ENCODE data around the gene CCDC85A.

CCDC85A gene

DNA sequence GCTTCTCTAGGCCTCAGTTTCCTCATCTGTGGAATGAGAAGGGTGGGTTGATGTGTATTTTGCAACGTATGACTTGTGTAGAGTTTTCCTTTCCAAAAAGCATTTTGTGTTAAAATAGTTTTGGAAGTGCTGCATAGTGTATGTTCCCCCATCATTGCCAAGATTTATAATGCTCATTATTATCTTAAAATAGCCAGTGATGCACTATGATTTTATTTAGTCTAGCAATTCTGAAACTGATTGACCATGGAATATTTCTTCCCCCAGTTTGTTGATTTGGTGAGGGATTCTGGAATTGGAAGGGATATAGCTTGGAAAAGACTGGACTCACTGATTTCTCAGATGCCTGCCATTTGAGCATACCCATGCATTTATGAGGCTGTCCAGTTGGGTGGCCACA is 130.6 kb downstream of the CCDC85A start:
- DNase-seq, result no peak

- no peak for DNase-seq
Observed at GRCh38 chr2:56314796-56315195, 131.0 kb downstream of the CCDC85A start.

GRCh38 chr2:56315376-56315775 is 131.6 kb downstream of the CCDC85A start:
- DNase-seq, result no peak

- DNase-seq, result no peak
Observed at GRCh38 chr2:56316011-56316410, 132.2 kb downstream of the CCDC85A start.

- DNase-seq, result no peak
Observed at GRCh38 chr2:56318147-56318546, 134.4 kb downstream of the CCDC85A start.

DNA sequence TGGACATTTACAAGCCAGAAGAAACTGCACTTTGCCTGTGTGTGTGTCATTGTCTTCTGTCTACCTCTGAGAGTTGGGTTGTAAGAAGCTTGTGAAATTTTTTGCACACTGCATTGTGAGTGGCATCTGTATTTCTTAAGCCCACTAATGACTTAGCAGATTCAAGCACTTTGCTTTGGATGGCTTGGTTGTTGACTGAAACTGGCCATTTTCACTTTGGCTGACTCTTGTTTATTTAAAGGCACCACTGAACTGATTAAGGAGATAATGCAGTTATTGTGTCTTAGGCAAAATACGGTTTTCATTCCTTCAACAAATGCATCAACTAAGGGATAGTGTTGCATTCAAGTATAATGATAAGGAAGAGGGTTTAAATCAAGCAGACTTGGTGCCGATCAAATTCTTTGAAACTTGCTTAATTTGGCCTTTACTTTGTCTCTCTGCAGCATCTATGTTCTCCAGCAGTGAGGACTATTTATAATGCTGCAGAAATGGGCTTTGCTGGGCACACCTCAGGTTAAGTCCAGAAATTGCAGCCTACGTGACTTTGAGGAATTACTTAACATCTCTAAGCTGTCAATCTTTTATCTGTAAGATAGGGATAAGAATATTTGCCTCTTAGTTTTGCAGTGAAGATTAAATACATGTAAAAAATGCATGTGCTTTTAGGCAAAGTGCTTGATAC is 142.0 kb downstream of the CCDC85A start:
- no peak for DNase-seq

- DNase-seq, result no peak
Observed at GRCh38 chr2:56326346-56326741, 142.6 kb downstream of the CCDC85A start.

DNA sequence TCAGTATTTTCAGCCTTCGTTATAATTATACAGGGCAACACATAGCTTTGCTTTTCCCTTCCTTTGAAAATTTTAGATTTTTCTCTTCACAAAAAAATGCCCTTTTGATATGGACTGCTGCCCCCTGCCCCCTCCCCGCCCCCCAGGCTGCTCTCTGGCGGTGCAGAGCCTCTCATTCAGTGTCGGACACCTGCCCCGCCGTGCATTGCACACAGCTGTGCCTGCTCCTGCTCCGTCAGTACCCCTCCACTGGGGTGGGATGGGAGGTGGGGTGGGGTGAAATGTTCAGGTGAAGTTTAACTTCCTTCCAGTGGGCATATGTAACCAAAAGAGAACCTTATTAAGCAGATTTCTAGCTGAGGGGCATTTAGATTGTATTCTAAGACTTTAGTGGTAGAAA is 148.0 kb downstream of the CCDC85A start:
- DNase-seq, result no peak

DNA sequence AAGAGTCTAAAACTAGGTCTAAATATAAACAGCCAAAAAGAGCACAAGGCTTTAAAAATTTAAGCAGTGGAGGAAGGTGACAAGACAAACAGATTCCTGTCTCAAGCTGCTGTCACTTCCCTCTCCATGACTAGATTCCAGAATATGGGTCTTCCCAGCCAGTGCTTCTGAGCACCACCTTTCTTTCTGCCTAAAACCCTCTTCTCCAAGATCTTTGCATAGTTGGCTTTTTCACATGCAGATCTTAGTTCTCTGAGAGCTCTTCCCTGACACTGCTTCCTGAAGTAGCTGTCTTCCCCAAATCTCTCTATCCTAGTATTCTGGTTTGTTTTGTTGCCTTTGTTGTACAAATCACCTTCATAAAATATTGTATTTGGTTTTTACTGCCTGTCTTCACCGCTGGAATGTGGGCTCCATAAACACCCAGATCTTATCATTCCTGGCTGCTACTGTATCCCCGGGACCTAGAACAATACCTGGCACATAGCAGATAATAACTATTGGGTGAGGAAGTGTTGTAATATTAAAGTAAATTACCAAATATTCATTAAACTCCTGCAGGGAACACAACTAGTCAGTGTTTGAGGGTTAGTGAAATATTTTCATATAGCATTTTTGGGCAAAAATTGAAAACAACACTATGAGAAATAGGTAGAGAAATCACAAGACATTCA is 150.2 kb downstream of the CCDC85A start:
- DNase-seq, result no peak

GRCh38 chr2:56334622-56335021 is 150.8 kb downstream of the CCDC85A start:
- no peak for DNase-seq

DNA sequence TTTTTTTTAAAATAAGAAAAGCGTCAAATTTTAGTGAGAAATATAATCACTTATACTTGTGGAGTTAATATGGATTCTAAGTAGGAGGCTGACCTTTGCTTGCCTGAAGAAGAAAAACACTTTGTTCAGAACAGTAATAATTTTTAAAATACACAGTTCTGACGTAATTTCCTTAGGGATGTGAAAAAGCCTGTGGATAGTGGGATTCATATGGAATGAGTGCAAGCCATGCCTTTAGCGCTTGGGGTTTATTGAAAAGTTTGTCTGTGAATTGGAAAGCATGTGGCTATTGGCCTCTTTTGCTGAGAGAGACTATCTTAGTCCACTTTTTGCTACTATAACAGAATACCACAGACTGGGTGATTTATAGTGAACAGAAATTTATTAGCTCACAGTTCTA is 151.3 kb downstream of the CCDC85A start:
- no peak for DNase-seq

DNA sequence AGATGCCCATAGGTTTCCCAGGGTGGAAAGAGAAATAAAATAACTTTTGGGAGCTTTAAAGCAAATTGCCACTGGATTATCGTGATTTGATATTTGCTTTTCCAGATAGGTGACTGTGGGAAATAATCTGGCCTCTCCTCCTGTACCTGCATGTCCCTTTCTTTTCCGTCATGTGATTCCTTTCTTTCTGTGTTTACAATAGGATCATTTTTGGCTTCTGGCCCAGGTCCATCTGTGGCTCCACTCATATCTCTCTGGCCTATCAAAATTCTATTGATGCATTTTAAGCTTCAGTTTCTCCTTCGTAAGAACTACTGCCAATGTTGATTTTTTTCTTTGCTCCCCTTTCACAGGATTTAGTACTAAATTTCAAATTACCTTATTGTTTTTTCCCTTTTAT is 153.6 kb downstream of the CCDC85A start:
- no peak for DNase-seq

DNA sequence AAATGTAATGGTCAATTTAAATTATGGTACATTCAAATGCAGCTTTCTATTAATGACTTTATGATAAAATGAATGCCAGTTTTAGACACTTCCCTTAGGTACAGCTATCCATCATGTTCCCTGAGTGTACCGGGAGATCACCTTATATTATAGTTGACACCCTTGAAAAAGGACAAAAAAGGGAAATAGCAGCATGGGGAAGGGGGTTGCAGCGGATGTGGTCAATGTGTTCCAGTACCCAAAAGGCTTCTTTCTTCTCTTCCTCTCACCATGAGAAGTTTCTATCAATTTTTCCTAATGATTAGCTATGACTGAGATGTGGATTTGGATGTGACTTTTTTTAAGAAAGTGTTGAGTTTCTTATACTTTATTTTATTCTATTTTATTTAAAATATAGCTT is 154.4 kb downstream of the CCDC85A start:
- DNase-seq, result no peak

DNA sequence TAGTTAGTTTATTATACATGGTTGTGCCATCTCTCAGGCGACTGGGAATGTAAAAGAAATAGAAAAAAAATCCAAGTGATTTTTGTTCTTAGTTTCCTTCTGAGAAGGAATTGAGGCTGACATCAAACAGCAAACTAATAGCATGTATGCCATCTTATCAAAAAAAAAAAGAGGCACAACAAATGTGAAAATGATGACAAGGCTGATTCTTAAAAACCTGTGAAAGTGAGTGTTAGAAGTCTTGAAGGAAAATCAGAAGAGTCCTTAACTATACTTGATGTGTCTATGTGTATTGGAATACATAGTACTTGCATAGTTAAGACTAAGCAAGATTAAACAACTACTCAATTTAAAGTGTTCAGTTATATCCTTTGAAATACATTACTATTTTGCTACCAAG is 161.0 kb downstream of the CCDC85A start:
- no peak for DNase-seq

- DNase-seq, result no peak
Observed at GRCh38 chr2:56347881-56348280, 164.1 kb downstream of the CCDC85A start.

DNA sequence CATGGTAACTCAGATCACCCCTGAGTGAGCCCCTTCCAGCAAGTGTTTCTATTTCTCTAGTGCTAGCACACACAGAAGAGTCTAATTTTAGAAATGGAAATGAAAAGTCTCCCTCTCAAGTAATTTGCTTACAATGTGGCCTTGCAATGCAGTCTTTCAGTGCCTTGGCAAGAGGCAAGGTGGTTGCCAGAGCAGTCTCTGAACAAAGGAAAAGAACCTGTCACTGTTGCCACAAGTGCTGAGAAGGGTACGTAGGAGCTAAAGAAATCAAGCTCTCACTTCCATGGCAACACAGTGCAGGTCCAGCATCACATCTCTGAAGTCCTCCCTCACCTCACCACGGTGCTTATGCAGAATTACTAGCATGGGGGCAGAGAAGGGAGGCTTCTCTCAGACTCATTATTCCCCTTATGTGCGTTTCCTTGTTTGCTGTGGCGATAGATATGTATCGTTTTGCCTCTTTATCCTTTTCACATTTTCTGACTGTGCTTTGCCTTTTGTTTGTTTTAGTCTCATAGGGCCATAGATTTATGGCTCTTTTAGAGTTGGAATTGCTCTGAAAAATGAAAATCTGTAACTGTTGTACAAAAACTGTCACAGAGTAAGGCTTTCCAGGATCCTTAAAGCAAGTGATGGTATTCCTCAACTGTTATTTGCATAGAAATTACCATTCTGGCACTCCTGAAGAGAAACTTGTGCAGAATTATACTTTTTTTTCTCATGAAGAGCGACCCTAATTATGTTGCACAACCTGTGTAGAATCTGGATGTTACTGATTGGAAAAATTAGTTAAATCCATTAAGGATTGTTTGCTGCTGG is 164.8 kb downstream of the CCDC85A start:
- no peak for DNase-seq

DNA sequence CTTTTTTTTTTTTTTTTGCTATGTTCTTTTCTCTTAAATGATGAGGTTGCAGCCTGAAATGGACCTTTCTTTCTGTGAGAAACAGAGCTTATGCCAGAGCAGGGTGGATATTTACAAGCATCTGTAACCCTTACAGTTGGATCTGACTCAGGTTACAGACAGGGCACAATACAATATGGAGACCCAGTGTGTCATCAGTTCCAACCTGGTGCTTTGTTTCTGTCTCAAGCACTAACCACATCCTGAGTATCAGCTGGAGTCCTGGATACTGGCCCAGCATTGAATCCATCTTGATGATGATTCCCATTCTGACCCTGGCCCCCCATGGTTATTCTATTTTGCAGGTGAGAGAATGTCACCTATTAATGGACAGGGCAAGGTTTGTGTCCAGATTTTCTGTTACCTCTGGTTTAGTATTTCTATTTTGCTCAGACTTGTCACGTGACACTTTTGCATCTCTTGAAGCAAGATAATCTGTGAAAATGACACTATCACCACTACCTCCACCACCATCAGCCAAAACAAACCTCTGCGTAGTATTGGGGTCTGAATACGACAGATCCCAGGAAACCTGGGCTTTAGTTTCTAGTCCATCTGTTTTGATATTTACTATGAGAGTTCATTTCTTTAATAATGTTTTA is 174.0 kb downstream of the CCDC85A start:
- DNase-seq, result no peak

GRCh38 chr2:56361844-56362243 is 178.1 kb downstream of the CCDC85A start:
- no peak for DNase-seq

DNA sequence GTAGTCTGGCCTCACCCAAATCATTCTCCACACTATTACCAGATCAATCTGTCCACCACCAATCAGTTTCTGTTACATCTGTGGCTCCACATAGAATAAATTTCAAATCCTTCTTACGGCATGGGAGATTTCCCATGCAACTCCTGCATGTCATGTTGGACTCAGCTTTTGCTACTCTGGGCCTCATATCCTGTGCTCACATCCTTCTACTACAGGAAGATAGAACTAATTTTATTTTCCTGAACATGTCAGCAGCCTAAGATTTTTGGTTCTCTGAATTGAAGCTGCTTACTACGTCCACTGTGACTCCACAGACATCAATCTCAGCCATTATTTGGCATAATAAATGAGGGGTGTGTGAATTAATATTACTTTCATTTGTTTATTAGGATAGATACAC is 181.1 kb downstream of the CCDC85A start:
- DNase-seq, result no peak

- DNase-seq, result no peak
Observed at GRCh38 chr2:56369316-56369715, 185.5 kb downstream of the CCDC85A start.

- DNase-seq, result no peak
Observed at GRCh38 chr2:56372071-56372656, 188.4 kb downstream of the CCDC85A start.

DNA sequence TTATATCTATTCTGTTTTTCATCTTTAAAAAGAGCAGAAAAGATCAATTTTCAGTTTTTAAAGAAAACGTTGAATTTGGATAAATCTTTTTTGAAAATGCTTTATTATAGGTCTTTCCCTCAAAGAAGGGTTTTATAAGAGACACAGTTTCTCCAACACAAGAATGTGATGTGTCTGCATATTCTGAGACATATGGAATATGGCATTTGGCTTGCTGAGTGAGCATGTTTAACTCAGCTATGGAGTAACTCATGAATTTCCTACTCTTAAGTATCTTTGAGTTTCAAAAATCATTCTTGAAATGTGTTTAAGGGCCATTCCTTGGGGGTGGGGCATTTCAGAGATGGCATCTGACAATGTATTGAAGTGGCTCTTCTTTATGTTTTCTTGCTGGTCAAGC is 191.5 kb downstream of the CCDC85A start:
- DNase-seq, result no peak
